ENCODE data around the gene CIP2A. TPM values are rescaled to one million over a fixed set of nuclear protein-coding genes. Genes with fewer than 3 reads are reported as not detected.
A peak's percentile ranks its signal among the peaks of the same experiment; 100 is the strongest.
"Not testable (repeated sequence)": the region's sequence is repeated elsewhere in the genome, so short reads cannot be mapped to it uniquely, and the experiment has no call there.

CIP2A gene
- total RNA-seq (2014; rRNA removed; shearing (Covaris generic)), result 18.2 and 21.9 TPM in 2 replicates
- polyA plus RNA-seq (2014; cell fraction: nucleus; rRNA removed), result 25.5 and 35.3 TPM in 2 replicates

DNA sequence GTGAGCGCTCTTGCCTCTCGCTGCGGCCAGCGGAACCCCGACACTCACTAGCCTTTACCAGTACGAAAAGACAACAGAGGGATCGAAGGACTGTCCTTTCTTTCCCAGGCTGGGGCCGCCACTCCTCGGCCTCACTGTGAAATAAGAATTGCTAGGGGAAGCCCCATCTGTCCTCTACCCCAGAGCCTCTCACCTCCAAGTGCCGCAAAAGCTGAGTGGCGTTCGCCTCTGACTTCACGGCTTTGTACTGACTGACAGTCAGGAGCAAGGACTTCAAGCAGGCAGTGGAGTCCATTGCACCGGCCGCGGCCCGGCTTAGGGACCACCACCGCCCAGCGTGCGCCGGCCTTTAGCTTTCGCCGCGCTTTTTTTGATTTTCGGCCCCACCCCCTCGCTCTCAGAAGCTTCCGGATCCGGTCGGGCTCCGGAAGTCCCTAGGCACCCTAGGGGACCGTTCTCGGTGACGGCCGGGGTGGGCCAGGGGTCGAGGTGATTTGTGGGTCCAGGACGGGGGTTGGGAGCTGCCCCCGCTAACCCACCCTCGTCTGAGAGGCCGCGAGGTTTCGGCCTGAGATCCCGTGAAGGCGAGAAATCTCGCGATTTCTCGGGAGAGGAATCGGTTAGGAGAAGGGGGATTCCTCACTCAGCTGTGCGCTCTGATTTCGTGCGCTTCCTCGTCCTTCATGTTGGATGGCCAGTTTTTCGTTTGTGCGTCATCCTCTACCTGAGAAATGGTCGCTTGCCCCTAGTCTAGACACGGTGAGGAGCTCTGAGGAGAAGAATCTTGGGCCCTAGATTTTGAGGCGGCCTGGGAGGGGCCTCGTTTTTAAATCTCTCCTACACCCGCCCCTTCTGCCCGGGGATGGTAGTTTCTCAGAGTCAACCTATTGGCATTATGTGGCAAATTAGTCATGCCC lies at the start of gene CIP2A, which contains the start of gene DZIP3:
Gene CIP2A (minus strand): TSS at position 358 of the 917 bp plus-strand sequence. CDS start 63 bp downstream, at position 295.
Gene DZIP3 (plus strand): TSS at position 642 of the 917 bp plus-strand sequence. CDS start 15,685 bp downstream, outside the sequence.
- peak; percentile 77 for DNase-seq (ENCODE audit: extremely low read depth, low read depth)

DNA sequence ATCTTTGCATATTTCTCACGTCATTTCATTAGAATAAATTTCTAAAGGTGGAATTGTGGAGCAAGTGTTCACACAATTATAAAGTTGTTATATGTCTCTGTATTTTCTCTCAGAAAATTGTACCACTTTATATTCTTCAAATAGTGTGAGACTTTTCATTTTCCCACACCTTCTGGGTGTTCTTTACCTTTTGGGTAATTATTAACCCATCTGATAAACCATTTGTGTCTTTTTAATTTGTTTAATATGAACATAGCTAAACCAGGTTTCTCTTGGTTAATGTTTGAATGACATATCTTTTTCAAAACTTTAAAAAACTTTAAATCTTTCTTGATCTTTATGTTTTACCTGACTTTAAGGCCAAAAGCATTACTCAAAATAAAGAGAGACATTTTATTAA lies 40.7 kb upstream of the CIP2A start:
- DNase-seq (ENCODE audit: extremely low read depth, low read depth), result no peak

DNA sequence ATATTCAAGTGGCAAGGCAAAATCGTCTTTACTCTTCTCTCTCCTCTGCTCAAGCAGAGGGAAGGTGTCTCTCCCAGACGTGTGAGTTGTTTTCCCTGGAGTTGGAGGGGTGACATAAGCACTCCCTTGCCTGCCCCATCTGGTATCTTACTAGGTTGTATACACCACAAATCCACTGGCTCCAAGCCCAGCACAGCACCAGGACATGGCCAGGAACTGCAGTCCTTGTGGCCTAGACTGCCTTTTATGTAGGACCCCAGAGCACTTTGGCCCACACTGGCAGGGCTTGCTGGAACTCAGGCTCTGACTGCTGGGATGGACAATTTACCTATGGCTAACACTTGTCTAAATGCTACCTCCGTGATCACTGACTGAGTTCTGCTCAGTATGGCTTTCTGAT lies 34.3 kb upstream of the CIP2A start:
- no peak for DNase-seq (ENCODE audit: extremely low read depth, low read depth)

DNA sequence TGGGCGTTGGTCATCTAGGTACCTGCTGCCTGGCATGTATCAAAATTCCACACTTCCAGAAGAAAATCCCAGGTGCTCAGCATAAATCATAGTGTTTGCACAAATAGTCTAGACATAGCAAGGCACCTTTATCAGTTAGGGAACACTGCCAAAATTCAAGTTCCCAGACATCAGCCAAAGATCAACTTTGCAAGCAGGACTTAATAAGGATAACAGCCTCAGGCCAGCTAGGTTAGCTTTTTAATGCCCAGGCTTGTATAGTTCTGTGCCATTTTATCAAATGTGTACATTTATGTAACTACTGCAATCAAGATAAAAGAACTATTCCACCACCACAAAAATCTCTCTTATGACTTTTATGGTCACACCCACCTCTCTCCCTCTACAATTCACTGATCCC lies 31.0 kb upstream of the CIP2A start:
- no peak for DNase-seq (ENCODE audit: extremely low read depth, low read depth)

DNA sequence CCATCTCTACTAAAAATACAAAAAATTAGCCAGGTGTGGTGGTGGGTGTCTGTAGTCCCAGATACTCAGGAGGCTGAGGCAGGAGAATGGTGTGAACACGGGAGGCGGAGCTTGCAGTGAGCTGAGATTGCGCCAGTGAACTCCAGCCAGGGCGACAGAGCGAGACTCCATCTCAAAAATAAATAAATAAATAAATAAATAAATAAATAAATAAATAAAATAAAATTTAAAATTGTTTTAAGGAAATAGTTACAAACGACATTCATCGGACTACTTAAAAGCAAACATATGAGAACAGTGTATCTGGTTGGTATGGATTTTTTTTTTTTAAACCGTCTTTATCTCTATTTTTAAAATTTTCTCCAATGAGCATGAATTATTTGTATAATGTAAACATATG lies 26.9 kb upstream of the CIP2A start:
- DNase-seq (ENCODE audit: extremely low read depth, low read depth), result not testable (repeated sequence)

DNA sequence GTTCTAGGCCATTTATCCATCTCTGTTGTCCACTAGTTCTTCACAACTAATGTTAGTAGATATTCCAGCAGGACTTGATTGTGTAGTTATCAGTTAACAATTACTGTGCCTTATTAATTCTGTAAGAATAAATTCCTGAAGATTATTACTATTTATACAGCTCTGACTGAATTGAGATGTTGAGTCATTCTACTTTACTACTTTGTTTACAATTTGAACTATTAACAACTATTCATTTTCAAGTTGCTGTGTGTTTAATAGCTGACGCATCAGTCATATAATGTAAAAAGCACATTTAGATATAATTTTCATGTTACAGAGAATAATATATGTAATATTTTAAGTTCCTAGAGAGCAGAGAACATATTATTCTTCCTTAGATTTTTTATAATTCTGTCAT lies 21.4 kb upstream of the CIP2A start:
- DNase-seq (ENCODE audit: extremely low read depth, low read depth), result no peak

DNA sequence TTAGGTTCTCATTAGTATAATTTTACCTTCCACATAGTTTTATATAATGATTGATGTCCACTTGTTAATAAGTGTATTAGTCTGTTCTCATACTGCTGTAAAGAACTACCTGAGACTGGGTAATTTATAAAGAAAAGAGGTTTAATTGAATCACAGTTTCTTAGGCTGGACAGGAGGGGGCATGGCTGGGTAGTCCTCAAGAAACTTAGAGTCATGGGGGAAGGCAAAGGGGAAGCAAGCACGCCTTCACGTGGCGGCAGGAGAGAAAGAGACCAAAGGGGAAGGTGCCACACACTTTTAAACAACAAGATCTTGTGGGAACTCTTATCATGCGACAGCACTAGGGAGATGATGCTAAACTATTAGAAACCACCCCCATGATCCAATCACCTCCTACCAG lies 19.5 kb upstream of the CIP2A start:
- DNase-seq (ENCODE audit: extremely low read depth, low read depth), result no peak

DNA sequence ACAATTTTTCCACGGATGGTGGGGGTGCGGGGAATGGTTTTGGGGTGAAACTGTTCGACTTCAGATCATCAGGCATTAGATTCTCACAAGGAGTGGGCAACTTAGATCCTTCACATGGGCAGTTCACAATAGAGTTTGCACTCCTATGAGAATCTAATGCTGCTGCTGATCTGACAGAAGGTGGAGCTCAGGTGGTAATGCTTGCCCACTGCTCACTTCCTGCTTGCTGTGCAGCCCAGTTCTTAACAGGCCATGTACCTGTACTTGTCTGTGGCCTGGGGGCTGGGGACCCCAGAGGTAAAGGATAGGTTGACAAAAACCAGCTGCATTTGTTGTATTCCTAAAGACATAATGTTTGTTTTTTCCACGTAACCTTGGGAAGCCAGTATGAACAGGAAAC lies 16.3 kb upstream of the CIP2A start:
- no peak for DNase-seq (ENCODE audit: extremely low read depth, low read depth)

DNA sequence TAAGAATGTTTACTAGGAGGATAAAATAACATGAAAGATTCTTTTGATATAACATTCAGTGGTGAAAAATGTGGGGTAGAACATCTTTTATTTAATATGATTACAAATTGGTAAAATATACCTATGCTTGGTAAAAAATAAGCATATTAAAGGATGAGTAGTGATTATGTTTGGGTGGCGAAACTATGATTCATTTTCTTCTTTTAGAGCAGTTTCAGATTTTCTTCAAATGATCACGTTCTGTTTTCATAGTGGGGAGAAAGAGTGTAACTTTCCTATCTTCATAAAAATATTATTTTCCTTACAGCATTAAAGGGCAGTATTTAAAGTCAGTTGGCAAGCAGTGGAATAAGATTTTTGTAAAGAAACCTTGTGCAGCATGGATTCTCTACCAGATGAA lies 15.8 kb upstream of the CIP2A start:
- DNase-seq (ENCODE audit: extremely low read depth, low read depth), result no peak

DNA sequence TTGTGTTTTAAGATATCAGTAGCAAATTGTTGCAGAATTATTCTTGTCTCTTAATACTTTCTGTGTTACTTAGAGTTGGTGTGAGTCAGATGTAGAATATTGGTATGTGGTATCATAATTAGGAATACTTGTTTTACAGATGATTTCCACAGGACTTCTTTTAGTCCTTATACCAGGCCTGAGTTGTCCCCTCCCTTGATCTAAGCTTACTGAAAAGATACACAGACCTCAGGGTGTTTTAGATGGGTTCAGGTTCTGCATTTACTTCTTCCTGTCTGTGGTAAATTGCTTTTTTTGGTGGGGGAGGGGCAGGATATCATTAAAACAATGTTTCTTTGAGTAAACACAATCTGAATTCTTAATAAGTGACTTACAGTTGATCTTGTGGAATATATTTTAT lies 14.5 kb upstream of the CIP2A start:
- no peak for DNase-seq (ENCODE audit: extremely low read depth, low read depth)

DNA sequence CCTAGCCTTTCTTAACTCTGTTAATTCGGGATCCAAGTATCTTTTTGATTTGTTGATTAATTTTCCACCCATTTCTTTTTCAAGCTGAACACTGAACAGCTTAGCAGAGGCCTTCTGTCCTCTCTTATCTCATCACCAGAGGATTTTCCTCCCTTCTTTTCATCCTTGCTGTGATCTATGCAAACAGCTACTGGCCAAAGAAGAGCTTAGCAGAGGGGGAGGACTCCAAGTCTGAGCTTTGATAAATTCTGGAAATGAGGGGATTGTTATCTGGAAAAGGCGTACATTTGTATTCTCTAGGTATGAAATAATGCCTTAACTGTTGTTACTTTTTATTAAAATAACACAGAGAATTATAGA lies 13.7 kb upstream of the CIP2A start:
- no peak for DNase-seq (ENCODE audit: extremely low read depth, low read depth)

DNA sequence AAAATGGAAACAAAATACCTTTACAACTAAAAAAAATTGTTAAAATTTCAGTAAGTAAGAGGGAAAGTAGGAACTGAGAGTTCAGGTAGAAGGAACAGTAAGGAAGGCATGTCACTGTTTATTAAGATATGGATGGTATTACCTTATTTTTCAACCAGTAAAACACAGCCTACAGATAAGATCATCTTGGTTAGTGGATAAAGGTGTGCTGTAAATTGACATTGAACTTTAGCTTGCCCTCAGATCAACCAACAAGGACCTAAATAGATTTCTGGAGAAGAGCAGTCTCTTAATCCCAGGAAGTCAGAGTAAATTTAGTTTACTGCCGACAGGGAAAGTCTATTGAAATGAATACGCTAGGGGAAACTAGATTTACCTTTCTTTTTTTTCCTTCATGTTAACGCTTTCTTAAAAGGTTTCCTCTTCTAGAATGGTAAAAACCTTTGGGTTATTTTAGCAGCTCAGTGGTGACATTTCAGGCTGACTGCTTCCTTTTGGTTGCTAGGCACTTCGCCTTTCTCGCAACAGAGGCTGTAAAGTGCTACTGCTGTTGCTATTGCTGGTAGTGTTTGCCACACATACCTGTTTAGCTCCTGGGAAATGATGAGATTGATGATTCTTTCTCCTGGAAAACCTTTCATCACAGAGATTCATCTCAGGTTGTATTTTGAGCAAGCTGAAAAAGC lies 13.2 kb upstream of the CIP2A start:
- no peak for DNase-seq (ENCODE audit: extremely low read depth, low read depth)

DNA sequence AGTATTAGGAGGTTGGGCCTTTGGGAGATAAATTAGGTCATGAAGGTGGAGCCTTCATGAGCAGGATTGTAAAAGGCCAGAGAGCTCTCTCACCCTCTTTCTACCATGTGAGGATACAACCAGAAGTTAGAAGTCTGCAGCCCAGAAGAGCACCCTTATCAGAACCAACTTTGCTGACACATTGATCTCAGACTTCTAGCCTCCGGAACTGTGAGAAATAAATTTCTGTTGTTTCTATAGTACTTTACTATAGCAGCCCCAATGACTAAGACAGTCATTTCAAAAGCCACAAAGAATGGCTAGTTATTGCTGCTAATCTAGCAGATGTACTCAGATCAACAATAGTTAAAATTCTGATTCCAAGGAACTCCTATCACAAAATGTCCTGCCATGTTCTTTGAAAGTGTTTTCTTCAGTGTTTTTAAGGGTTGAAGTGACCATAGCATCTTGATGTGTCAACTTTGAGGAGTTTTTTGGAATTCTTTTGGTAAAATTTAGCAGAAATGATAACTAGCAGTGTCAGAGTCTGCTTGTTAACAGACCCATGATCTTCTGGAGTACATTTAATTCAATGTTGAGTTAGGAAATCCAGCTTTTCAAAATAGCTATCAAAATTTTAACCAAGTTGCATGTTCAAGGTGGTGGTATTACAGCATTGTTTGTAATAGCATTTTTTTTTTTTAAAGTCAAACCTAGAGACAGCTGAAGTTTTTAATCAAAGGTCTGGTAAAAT lies 10.6 kb upstream of the CIP2A start:
- no peak for DNase-seq (ENCODE audit: extremely low read depth, low read depth)

DNA sequence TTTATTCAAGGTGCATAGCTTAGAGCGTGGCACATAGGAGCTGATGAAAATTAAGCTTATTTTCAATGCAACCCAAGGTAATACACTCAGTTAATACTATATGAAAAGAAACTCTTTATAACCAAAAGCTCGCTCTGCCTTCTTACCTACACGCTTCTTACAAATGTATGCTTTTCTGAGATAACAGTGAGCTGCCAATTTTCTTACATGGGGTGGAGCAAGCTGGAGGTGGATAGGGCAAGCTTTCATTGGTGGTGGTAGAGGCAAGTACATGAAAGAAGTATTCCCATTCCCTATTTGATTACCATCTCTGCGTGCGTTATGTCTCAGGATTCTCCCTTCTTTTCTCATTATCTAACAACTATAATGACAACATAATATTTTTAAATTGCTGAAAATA lies 9.1 kb upstream of the CIP2A start:
- no peak for DNase-seq (ENCODE audit: extremely low read depth, low read depth)

DNA sequence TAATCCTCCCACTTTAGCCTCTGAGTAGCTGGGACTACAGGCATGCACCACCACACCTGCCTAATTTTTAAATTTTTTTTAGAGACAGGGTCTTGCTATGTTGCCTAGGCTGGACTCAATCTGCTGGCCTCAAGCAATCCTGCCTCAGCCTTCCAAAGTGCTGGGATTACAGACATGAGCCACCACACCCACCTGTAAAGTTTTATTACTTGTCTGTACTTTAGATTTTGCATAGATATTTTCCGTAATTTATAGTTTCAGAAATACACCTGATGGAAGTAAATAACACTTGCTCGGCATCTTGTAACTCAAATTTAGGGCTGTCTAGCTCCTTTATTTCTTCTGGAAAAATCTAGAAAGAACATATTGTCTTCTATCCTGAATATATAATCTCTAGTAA lies 6.1 kb upstream of the CIP2A start:
- DNase-seq (ENCODE audit: extremely low read depth, low read depth), result no peak

DNA sequence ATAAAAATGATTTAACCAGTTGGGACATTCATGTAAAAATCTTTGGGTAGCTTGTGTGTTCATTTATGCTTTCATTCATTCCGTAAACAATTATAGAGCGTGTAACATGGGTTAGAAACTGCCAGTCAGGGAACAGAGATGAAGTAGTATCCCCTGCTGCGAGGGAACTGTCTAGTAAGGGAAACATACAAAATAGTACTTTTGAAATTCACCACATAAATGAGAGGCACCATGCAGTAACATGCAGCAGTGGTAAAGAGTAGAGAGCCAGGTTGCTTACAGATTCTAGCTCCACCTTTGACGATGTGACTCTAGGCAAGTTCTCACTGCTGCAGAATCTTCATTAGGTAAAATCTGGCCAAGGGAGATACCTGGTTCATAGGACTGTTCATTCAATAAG lies 1.2 kb upstream of the CIP2A start:
- DNase-seq (ENCODE audit: extremely low read depth, low read depth), result no peak

DNA sequence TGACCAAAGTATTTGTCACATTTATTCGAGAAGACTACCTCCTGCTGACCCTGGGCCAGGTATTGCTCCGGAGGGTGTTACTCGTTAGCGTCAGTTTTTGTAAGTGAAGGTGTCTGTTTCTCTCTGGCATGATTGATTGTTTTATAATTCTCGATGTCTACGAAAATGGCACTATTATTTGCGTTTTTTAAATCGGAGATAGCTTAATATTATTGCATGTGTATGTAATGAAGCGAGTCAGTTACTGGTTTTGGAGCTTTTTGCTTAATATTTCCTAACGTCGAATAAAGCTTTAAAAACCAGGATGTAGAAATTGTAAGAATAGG lies 723 bp upstream of the CIP2A start:
- no peak for DNase-seq (ENCODE audit: extremely low read depth, low read depth)

DNA sequence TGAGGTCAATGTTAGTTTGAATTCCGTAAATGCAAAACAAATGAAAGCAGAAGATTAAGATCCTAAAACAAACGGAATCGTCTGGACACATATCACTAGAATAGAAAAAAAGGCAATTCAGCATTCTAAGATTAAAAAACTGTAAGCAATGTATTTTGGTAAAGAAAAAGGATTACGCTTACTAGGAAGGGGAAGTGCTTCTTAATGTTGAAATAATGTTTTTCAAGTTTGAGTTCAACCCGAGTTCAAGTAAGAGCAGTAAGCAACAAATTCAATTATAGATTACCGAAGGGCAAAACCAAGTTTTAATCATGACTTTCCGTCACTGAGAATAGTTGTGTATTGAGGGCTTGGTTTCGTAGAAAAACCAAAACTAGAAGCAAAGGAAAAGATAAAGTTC lies 637 bp downstream of the CIP2A start:
- no peak for DNase-seq (ENCODE audit: extremely low read depth, low read depth)

DNA sequence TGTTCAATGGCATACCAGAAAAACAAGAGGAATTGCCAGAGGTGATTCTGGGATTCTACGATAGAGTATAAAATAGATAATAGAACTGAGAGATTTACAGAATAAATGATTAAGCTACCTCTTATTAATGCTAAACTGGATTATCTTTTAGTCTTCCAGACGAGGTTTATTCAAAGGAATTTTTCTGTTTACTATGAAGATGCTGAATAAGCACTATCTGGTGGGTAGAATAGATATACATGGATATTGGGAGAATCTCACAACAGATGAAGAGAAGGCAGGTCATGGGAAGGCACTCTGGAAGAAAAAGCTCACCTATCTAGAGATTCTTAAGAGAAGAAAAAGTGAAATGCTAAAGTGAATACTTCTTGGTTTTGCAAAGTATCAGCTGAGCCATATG lies 11.2 kb downstream of the CIP2A start:
- DNase-seq (ENCODE audit: extremely low read depth, low read depth), result no peak

DNA sequence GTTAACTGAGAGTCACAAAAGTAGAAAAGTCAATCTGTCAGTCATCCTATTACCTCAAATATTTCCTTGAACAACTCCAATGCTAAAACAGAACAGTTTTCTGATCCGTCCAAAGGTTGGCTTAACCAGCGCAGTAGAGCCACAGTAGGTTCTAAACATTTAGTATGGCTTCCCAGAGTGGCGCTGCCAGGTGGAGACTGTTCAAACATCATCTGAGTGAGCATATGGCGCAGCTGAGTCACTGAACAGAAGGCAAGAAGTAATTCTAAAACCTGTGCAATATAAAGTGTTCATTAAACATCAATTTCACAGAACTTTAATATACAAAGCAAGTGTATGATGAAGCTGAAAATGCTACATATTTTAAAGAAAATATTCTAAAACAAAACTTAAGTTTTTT lies 19.9 kb downstream of the CIP2A start:
- DNase-seq (ENCODE audit: extremely low read depth, low read depth), result no peak

DNA sequence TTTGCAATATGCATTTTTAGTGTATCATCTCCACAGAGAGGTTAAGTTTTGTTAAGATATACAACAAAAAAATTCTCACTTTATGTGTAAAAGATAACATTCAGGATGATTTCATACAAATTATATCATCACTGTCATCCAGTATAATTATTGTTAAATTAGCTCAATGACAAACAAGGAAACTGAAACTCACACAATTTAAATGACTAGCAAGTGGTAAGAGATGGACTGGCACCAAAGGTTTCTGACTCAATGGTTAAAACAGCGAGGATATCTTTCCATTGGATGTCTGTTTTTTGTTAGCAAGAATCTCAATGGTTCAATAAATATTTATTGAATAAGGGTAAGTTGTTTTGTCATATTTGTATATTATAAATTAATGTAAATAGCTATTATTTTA lies 22.6 kb downstream of the CIP2A start:
- DNase-seq (ENCODE audit: extremely low read depth, low read depth), result no peak

Measured in NCI-H460 (cell line).